Small intestine (tissue), 7 donors: ENCODE measurements around the gene ATE1. TPM values are rescaled to one million over a fixed set of nuclear protein-coding genes. Genes with fewer than 3 reads are reported as not detected.
"Not testable (repeated sequence)": the region's sequence is repeated elsewhere in the genome, so short reads cannot be mapped to it uniquely, and the experiment has no call there.

Source experiments
- DNase-seq, 2 donors: peaks; one replicate each; pipeline versions ENCODE4 v3.0.0 to v3.0.0-alpha.2; 2013
- FAIRE-seq: peaks from 2 replicates; lab custom pipeline; 2012; peaks lifted over from hg19 to GRCh38; lab: Jason Lieb, UNC
- H3K27ac ChIP-seq, 3 donors: one replicate each; pipeline ENCODE4 v1.5.1; 2013; ENCODE audit warnings: low read length in 2 of 3, mild to moderate bottlenecking in 2 of 3, control low read depth in 1 of 3, inconsistent platforms in 1 of 3, low read depth in 1 of 3, moderate library complexity in 1 of 3
- H3K27me3 ChIP-seq, 3 donors: one replicate each; pipeline ENCODE4 v1.6.1; 2013; ENCODE audit warnings: low read length in 3 of 3, inconsistent platforms in 1 of 3; ENCODE audit not compliant: control insufficient read depth in 3 of 3, insufficient read depth in 3 of 3
- H3K36me3 ChIP-seq, 3 donors: one replicate each; pipeline ENCODE4 v1.6.1; 2013; ENCODE audit warnings: low read length in 3 of 3, inconsistent platforms in 1 of 3, low read depth in 1 of 3, mild to moderate bottlenecking in 1 of 3, moderate library complexity in 1 of 3; ENCODE audit not compliant: control insufficient read depth in 3 of 3, insufficient read depth in 2 of 3
- H3K4me1 ChIP-seq, 3 donors: one replicate each; pipeline ENCODE4 v1.6.1; 2013; ENCODE audit warnings: low read length in 2 of 3, inconsistent platforms in 1 of 3, low read depth in 1 of 3, mild to moderate bottlenecking in 1 of 3, moderate library complexity in 1 of 3; ENCODE audit not compliant: control insufficient read depth in 3 of 3, insufficient read depth in 2 of 3
- H3K4me3 ChIP-seq, 3 donors: one replicate each; pipeline ENCODE4 v1.5.1; 2013; ENCODE audit warnings: low read length in 3 of 3, control low read depth in 1 of 3, inconsistent platforms in 1 of 3, low read depth in 1 of 3, mild to moderate bottlenecking in 1 of 3, moderate library complexity in 1 of 3
- H3K9me3 ChIP-seq, 2 donors: one replicate each; pipeline ENCODE4 v1.6.1; 2013; ENCODE audit warnings: low read depth in 1 of 2, low read length in 1 of 2; ENCODE audit not compliant: control insufficient read depth in 2 of 2, insufficient read depth in 1 of 2
- WGBS, 3 donors: extraction: QIAGEN DNeasy Blood & Tissue Kit; methylation state at CpG; one replicate each; pipeline ENCODE4 v1.1.7; 2013; 5-methylcytosine and 5-hydroxymethylcytosine counted together
- polyA plus RNA-seq, 4 donors: library from polyadenylated mRNA; stranded (reverse) in 3 of 4; unstranded in 1 of 4; fragments of 200-250 nt in 3 of 4; fragments of 120-200 nt in 1 of 4; gene quantifications; one replicate each; pipeline versions ENCODE4 v1.2.1 to v1.2.3, GENCODE V29; 2013
- donor health status: healthy with polysubstance abuse.
- donor health status: control.
- donor health status: control.
- donor health status: Bipolar disorder and iron deficiency.
- donor health status: healthy.

Gene ATE1
- polyA plus RNA-seq, 4 donors: 11.6 to 22.8 (median 11.9) TPM

DNA sequence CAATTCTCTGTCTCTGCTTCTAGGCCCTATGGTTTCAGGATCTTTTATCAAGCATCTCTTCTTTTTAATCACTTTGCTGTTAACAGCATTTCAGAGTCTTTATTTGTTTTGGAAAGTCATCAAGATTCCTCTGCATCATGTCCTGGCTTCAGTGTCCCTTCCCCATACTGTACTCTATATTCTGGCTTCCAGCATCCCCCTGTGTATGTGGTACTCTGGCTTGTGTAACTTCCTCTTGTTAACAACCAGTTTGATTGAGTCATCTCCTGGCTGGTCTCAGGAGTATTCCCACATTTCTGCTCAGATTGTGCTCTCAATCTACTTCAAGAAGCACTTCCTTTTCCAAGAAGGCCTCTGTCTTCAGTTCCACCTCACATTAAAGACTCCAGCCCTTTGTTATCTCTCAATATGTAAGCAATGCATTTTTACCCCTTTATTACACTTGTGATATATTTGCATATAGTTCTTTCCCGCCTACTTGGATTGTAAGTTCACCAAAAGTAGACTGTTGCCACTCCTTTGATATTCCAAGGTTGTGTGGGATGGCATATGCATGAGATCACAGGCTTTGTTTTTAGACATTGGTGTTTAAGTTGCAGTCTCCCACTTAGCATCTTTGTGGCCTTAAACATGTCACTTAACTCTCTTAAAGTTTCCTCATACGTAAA, 15.1 kb upstream of the ATE1 start:
- H3K4me1 ChIP-seq: peaks cover 0 to 4% (median 0%) of the 10 kb centered on the region in 3 donors
- FAIRE-seq (no peak), DNase-seq (peak; percentile 19 to 42)
- no peaks in the 10 kb centered on the region for H3K9me3 ChIP-seq
- H3K27me3 ChIP-seq: no peaks in the 10 kb centered on the region
- H3K36me3 ChIP-seq: no peaks in the 10 kb centered on the region
- H3K27ac ChIP-seq: peak overlapping the region in 1 of 3 donors; percentile 34
- 55 to 56% (median 56%) methylated on average over 2 of the region's 2 CpGs for WGBS, 3 donors
- H3K4me3 ChIP-seq: no peak overlapping the region

DNA sequence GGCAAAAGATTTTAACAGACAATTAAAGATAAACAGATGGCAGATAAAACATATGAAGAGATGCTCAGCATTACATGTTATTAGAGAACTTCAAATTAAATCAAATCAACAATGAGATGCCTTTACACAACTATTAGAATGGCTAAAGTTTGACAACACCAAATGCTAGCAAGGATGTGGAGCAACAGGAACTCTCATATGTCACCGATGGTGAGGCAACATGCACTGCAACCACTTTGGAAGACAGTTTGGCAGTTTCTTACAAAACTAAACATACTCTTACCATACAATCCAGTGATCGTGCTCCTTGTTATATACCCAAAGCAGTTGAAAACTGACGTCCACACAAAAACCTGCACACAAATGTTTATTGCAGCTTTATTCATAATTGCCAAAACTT, 13.7 kb upstream of the ATE1 start:
- no peak overlapping the region for H3K4me3 ChIP-seq
- 72 to 91% (median 78%) methylated on average over 3 of the region's 3 CpGs for WGBS, 3 donors

DNA sequence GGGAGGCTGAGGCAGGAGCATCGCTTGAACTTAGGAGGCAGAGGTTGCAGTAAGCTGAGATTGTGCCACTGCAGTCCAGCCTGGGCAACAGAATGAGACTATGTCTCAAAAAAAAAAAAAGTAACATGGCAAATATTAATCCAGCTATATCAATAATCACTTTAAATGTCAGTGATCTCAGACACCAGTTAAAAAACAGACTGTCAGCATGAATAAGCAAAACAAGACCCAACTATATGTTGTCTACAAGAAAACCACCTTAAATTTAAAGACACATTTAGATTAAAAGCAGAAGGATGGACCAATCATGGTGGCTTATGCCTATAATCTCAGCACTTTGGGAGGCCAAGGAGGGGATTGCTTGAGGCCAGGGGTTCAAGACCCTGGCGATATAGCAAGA, 8.5 kb upstream of the ATE1 start:
- no peaks in the 10 kb centered on the region for H3K27me3 ChIP-seq
- H3K4me3 ChIP-seq: no peak overlapping the region
- FAIRE-seq (no peak), DNase-seq (no peak)
- no peaks in the 10 kb centered on the region for H3K36me3 ChIP-seq
- WGBS, 3 donors: 49 to 86% (median 61%) methylated on average over 2 of the region's 2 CpGs
- H3K9me3 ChIP-seq: peaks cover 0 to 15% of the 10 kb centered on the region in 2 donors
- peak overlapping the region; percentile 6 to 81 (median 35) for H3K27ac ChIP-seq
- peaks cover 0 to 18% (median 2%) of the 10 kb centered on the region in 3 donors for H3K4me1 ChIP-seq

More for the DNA sequence above, 13.7 kb upstream of the ATE1 start:
- DNase-seq: no peak
- Histone ChIP-seq H3K4me1 (peaks cover 0 to 6% (median 0%) of the 10 kb centered on the region in 3 donors), H3K9me3 (no peaks in the 10 kb centered on the region), H3K27me3 (no peaks in the 10 kb centered on the region), H3K27ac (no peak overlapping the region), H3K36me3 (no peaks in the 10 kb centered on the region)
- no peak for FAIRE-seq

DNA sequence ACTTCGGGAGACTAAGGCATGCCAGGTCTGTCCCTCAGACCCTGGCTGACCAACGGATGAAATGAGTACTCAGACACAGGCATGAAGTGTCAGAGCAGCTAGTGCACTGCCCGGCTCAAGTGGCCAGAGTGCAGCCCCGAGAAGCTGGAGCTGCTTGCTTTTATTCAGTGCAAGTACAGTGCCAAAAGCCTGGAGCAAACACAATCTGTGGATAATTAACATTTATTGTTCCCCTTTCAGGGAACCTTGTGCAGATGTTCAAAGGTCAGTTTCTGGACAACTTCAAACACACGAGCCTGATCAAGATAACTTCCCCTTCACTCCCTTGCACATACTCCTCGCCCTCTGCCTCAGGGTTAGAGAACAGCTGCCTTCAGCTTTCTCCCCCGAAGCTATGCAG, 7.9 kb upstream of the ATE1 start:
- H3K27me3 ChIP-seq: no peaks in the 10 kb centered on the region
- peaks cover 0 to 22% (median 6%) of the 10 kb centered on the region in 3 donors for H3K4me1 ChIP-seq
- FAIRE-seq (no peak), DNase-seq (peak; percentile 94 to 98)
- no peak overlapping the region for H3K4me3 ChIP-seq
- peak overlapping the region; percentile 26 to 81 (median 64) for H3K27ac ChIP-seq
- no peaks in the 10 kb centered on the region for H3K36me3 ChIP-seq
- peaks cover 0 to 15% of the 10 kb centered on the region in 2 donors for H3K9me3 ChIP-seq
- WGBS, 3 donors: 18 to 42% (median 27%) methylated on average over 7 of the region's 7 CpGs

DNA sequence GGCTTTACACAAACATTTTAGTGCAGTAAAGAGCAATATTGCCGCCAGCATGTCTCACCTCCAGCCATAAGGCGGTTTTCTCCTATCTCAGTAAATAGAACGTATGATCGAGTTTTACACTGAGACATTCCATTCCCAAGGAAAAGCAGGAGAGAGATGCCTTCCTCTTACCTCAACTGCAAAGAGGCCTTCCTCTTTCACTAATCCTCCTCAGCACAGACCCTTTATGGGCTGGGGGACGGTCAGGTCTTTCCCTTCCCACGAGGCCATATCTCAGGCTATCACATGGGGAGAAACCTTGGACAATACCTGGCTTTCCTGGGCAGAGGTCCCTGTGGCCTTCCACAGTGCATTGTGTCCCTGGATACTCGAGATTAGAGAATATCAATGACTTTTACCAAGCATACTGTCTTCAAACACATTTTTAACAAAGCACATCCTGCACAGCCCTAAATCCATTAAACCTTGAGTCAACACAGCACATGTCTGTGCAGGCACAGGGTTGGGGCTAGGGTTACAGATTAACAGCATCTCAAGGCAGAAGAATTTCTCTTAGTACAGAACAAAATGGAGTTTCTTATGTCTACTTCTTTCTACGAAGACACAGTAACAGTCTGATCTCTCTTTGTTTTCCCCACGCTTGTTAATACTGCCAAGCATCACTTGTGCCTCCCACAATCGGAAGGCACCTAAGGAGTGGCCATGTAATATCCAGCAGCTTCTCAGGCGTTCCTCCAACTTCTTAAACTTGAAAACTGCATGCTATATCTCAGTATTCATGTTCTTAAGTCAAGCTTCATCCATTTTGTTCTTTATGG, 2.6 kb upstream of the ATE1 start:
- not testable (repeated sequence) for H3K27me3 ChIP-seq, H3K4me3 ChIP-seq, FAIRE-seq, H3K36me3 ChIP-seq
- DNase-seq: peak in 1 of 2 donors; percentile 55
- WGBS, 3 donors: 40 to 61% (median 49%) methylated on average over 11 of the region's 11 CpGs
- Histone ChIP-seq H3K27ac (peak overlapping the region in 1 of 3 donors; percentile 74), H3K4me1 (peaks cover 0 to 24% (median 7%) of the 10 kb centered on the region in 3 donors), H3K9me3 (peaks cover 0 to 14% of the 10 kb centered on the region in 2 donors)

DNA sequence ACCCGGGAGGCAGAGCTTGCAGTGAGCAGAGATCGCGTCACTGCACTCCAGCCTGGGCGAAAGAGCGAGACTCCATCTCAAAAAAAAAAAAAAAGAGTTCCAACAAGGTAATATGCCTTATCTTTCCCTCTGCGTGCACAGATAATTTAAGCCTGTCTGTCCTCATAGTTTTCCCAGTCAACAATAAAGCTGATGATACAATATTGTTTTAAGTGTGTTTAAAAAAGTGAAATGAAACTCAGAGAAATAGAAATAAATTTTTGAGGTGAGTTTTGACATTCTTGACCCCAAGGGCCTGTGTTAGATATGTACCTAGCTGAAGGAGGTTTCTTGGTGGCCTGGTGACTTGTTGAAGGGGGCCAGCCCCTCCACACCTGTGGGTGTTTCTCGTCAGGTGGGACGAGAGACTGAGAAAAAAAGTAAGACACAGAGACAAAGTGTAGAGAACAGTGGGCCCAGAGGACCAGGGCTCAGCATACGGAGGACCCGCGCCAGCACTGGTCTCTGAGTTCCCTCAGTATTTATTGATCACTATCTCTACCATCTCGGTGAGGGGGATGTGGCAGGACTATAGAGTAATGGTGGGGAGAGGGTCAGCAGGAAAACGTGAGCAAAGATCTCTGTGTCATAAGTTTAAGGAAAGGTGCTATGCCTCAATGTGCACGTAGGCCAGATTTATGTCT, 1.9 kb upstream of the ATE1 start:
- not testable (repeated sequence) for H3K27me3 ChIP-seq, H3K4me3 ChIP-seq, FAIRE-seq, H3K9me3 ChIP-seq, H3K36me3 ChIP-seq
- Histone ChIP-seq H3K4me1 (peaks cover 0 to 20% (median 5%) of the 10 kb centered on the region in 3 donors), H3K27ac (peak overlapping the region in 1 of 3 donors; percentile 74)
- 61 to 68% (median 67%) methylated on average over 11 to 14 of the region's 14 CpGs for WGBS, 3 donors
- peak in 1 of 2 donors; percentile 39 for DNase-seq

DNA sequence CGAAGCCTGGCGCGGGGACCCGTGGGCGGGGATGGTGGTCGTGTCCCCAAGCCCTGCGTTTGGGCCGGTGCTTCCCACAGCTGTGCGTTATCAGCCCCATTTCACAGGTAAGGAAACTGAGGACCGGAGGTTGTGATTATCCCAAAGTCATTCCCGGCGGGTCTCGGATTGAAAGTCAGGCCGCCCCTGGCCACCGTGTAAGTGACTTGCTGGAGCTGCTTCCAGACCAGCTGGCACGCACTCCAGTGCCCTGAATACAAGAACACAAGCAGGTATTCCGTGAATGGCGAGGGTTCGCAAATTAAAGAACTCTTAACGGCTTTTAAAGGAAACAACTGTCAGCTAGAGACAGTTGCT, 675 bp upstream of the ATE1 start:
- no peak for FAIRE-seq
- Histone ChIP-seq H3K36me3 (no peaks in the 10 kb centered on the region), H3K27ac (peak overlapping the region; percentile 91 to 100 (median 95)), H3K4me3 (peak overlapping the region; percentile 60 to 99 (median 98)), H3K9me3 (no peaks in the 10 kb centered on the region), H3K27me3 (no peaks in the 10 kb centered on the region), H3K4me1 (peaks cover 0 to 20% (median 5%) of the 10 kb centered on the region in 3 donors)
- DNase-seq: peak in 1 of 2 donors; percentile 42
- 0 to 1% (median 1%) methylated on average over 19 to 20 of the region's 20 CpGs for WGBS, 3 donors

DNA sequence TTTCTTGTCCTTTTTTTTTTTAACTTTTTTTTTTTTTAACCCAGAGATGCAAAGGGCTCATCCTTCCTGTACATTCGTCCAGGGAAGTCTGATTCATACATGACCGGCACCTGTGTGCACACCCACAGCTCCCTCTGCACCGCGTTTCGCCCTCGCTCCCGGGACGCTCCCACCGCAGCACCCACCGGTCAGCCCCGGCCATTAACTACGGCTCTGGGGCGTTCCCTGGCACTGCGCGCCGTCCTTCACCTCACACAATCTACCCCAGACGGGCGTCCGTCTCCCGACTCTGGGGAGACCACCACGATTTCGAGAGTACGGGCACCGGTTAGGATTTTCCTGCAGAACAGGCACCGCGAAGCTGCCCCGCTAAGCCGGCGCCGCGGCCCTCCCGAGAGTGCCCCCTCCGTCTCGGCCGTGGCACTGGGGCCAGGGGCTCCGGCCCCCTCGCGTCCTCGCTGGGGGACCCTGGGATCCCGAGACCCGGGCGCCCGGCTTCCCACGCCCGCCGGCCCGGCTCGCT, 452 bp downstream of the ATE1 start:
- FAIRE-seq (no peak), DNase-seq (peak; percentile 60 to 78)
- Histone ChIP-seq H3K36me3 (peaks cover 0 to 4% (median 2%) of the 10 kb centered on the region in 3 donors), H3K27ac (peak overlapping the region; percentile 91 to 95 (median 92)), H3K4me1 (peaks cover 0 to 18% (median 5%) of the 10 kb centered on the region in 3 donors), H3K27me3 (no peaks in the 10 kb centered on the region), H3K4me3 (peak overlapping the region; percentile 60 to 99 (median 98)), H3K9me3 (no peaks in the 10 kb centered on the region)
- WGBS, 3 donors: 0 to 1% (median 0%) methylated on average over 41 to 48 of the region's 48 CpGs
